GM15510 (cell line): ENCODE measurements around the gene SMLR1.

Source experiments
- POLR2A ChIP-seq: IDR thresholded peaks from 3 replicates; pipeline ENCODE4 v1.6.1; 2011; ENCODE audit warnings: borderline replicate concordance; ENCODE audit not compliant: insufficient read length; ENCODE audit errors: extremely low read depth

SMLR1 gene

DNA sequence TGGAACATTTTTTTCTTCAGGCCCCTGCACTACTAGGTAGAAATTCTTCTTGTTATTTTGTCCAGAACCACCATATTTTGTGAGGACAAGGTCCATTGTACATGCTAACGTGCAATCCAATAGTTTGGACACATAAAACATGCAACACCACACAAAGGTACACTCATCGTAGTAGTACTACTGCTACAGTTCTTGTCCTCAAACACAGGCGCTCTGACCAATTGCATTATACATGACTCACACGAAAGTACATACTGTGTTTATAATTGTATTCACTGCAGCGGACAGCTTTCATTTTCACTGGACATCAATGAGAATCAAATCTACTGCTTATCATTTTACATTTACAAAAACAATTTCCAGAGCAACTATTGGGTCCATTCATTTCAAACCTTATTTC lies 15.3 kb upstream of the SMLR1 start:
- TF ChIP-seq POLR2A, result no peak

DNA sequence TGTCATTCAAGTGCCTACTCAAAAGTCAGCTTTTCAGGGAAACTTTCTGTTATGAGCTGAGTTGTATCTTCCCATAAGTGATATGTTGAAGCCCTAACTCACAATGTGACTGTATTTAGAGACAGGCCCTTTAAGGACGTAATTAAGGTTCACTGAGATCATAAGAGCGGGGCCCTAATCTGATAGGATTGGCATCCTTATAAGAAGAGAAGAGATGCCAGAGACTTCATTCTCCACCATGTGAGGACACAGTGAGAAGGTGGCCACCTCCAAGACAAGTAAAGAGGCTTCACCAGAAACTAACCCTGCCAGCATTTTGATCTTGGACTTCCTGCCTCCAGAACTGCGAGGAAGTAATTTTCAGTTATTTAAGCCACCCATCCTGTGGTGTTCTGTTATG lies 12.7 kb upstream of the SMLR1 start:
- TF ChIP-seq POLR2A, result no peak

GRCh38 chr6:130815200-130816071 lies 11.8 kb upstream of the SMLR1 start:
- no peak for TF ChIP-seq POLR2A

DNA sequence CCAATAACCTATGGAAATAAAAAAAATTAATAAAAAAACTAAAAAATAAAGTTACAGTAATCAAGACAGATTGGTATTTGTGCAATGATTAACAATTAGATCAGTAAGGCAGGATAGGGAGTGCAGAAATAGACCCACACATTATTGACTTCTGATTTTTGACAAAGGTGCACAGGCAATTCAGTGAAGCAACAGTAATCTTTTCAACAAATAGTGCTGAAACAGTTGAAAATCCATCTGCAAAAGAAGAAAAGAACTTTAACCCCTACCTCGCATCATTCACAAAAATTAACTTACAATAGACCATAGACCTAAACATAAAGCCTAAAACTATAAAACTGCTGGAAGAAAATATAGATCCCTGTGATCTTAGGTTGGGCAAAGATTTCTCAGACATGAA lies 4.5 kb upstream of the SMLR1 start:
- no peak for TF ChIP-seq POLR2A

DNA sequence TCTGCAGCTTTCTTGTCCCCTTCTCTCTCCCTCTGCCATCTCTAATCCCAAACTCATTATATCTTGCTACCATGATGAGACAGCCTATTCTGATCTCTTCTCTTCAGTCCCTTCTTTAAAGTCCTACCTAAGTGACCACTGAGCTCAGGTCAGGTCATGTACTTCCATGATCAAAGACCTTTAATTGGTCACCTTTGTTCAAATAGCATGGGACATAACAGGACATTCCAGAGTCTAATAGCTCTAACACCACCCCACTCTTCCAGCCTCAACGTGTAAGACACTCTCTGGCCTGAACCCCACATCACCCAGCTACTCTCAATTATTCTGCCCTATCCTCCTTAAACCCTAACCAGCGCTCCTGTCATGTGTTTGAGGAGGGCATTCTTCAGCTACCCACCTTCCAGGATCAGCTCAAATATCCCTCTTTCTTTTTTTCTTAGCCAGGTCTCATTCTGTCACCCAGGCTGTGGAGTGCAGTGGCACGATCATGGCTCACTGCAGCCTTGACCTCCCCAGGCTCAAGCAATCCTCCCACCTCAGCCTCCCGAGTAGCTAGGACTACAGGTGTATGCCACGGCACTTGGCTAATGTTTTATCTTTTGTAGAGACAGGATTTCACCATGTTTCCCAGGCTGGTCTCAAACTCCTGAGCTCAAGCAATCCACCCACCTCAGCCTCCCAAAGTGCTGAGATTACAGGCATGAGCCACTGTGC lies 2.1 kb upstream of the SMLR1 start:
- no peak for TF ChIP-seq POLR2A

- TF ChIP-seq POLR2A, result no peak
Observed at GRCh38 chr6:130825772-130826441, 1.3 kb upstream of the SMLR1 start.

- no peak for TF ChIP-seq POLR2A
Observed at GRCh38 chr6:130826442-130827246, 562 bp upstream of the SMLR1 start.

DNA sequence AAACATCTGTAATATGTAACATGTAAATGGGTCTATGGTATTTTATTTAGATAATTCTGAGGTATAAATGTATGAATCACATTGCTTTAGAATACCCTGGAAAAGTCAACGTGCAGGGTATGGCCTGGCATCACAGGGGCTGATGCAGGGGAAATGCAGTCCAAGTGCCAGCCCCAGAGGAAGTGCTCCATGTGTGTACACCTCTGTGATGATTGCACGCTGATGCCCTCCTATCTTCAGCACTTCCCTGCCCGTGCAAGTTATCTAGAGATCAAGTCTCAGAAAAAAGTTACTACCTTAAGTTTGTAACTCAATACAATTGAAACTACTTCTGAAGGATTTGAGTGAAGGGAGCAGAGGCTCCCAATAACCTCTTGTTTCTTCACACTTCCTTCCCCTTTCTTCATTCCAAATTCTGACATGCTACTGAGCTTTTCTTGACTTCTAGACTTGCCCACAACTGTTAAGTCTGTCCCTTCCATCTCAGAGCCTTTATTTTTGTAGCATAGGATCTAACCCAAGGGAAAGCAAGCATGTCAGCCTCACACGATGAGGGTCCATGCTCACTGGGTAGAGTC lies 2.2 kb downstream of the SMLR1 start:
- TF ChIP-seq POLR2A, result no peak

DNA sequence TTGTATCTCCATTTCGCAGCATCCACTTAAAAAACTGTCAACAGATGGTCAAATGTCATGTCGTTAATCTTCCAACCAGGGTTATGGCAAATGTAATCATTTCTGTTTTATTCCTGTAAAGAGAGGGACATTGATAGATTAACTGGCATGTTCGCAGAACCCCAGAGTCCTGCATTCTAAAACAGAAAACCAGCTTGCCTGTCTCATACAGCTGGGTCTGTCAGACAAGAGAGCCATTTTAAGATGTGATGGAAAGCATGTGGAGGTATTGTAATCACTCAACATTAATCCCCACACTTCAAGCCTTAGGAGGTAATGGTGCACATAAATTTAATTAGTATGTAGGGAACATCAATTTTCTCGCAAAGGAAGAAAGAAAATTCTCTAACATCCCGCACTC lies 4.4 kb downstream of the SMLR1 start:
- TF ChIP-seq POLR2A, result no peak

GRCh38 chr6:130833569-130833968 lies 6.4 kb downstream of the SMLR1 start:
- no peak for TF ChIP-seq POLR2A

DNA sequence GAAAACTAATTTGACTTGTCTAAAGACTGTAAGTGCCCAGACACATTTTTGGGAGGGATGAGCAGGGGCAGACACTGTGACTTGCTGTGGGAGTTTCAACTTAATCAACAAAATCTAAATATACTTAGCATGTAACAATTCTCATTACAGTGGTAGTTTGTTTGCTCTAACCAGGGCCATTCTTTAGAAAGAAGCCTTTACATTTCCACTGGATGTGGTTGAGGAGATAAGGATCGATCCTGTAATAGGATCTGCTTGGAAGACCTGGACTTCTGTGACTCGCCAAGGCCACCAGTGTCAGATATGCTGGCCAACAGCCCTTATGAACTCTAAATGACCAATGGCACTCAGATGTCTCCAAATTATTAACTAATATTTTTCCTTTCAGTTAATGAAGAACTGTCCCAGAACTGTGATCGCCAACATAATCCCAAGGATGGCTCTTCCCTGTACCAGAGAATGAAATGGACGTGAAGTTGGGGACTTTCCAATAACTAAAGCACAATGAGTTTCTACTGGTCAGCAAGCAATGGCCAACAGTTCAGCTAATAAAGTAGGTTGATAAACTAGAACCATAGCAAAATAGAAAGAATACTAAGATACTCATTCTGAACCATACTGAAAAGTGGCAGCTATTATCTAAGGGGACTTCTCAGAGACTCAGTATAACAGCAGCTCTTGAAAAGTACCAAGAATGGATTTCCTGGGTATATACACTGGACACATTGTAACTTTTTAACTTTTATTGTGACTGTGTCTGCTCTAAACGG lies 7.5 kb downstream of the SMLR1 start:
- no peak for TF ChIP-seq POLR2A

DNA sequence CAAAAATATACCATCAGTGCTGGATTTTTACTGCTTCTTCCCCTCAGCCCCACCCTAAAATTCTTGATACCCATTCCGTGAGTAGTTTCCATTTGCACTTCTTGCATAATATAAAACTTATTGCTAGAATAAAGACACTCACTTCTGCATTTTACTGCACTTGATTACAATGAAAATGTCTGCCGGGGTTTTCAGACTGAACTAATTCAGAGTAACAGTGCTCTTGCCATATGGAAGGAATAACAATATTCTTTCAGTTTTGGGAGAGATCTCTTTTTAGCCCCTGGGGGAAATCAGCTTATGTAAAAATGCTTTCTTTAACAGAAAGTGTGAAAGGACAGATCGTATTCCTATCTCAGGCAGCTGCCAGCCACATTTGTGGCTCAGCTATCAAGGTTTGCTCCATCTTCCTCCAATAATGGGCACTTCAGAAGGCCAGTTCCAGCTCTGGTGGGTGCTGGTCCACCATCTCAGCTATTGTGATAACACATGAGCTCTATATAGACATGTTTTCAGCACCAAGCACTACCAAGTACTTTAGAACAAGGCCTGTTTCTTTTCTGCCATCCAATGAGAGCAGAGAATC lies 8.9 kb downstream of the SMLR1 start:
- TF ChIP-seq POLR2A, result no peak

GRCh38 chr6:130837067-130837466 lies 9.9 kb downstream of the SMLR1 start:
- no peak for TF ChIP-seq POLR2A

DNA sequence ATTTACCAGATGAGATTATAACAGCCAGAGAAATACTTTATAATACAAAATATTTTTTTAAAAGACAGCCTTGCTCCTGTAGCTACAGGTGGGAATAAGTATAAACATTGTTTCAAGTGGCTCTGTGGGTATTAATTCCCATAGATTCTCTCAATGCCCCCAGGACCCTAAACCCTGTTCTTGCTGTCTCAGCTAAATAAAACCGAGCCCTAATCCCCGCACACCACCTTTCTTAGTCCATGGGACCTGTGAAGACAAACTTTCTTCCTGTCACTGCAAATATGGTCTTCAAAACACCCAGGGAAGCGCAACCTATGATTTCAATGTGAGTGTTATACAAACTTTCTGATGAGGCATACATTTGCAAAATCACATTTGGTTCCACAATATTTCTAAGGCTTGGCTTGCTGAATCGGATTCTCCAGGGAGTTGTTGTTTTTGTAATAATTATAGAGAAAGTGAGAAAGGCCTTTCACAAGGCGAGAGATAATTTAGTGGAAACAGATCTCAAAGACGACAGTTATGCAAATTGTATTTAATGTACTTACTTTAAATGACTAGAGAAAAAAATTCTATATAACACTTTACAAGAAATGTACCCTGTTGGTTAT lies 11.1 kb downstream of the SMLR1 start:
- TF ChIP-seq POLR2A, result no peak

- TF ChIP-seq POLR2A, result no peak
Observed at GRCh38 chr6:130838951-130839350, 11.7 kb downstream of the SMLR1 start.
